NCI-H2107 (cell line): ENCODE measurements around the gene RERG.
"Not testable (repeated sequence)": the region's sequence is repeated elsewhere in the genome, so short reads cannot be mapped to it uniquely, and the experiment has no call there.

Experiments used
- DNase-seq: peaks from one replicate; lab custom pipeline; 2025; lab: John Stamatoyannopoulos, UW

Gene RERG, protein sequence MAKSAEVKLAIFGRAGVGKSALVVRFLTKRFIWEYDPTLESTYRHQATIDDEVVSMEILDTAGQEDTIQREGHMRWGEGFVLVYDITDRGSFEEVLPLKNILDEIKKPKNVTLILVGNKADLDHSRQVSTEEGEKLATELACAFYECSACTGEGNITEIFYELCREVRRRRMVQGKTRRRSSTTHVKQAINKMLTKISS

DNA sequence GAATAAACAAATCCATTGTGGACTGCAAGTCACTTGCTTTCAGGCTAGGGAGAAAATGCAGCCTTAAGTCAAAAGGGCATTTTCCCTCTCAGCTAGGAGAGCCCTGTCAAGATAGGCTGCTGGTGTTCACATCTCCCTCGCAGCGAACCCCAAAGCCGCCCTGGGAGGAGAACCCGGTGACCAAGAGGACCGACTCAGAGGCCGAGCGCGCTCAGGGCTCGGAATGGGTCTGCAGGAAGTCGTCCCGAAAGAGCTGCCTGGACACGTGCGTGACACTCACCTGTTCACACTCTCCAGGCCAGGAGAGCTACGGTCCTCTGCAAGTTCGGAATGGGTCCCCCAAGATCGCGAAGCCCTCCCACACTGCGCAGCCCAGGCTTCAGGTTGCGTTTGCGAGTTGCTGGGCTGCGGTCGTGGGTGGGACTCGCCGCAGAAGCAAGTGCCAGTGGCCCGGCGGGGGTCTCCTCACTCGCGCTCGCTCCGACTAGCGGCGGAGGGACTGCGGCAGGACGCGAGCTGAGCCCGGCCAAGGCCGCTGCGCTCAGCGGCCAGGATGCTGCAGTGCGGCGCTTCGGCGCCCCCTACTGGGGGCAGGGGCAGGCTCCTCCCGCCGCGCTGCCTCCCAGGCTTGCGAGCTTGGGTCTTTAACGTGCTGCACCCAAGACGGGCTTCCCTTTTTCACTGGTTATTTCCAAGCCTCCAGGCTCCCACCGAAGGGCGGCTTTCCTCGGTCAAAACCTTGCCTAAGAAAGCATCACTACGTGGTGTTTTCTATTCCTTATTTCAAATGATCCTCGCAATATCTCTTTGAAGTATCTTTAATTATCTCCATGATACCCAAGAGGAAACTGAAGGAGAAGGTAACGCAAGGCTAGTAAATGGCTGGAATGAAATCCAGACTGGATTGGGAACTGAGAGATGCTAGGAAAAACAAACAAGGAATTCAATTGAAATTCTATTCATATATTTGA, at the start of gene RERG:
RERG (minus strand) TSS at position 503 of the 971 bp plus-strand sequence. CDS start 3,928 bp downstream, outside the sequence.
- peak; percentile 80 for DNase-seq

DNA sequence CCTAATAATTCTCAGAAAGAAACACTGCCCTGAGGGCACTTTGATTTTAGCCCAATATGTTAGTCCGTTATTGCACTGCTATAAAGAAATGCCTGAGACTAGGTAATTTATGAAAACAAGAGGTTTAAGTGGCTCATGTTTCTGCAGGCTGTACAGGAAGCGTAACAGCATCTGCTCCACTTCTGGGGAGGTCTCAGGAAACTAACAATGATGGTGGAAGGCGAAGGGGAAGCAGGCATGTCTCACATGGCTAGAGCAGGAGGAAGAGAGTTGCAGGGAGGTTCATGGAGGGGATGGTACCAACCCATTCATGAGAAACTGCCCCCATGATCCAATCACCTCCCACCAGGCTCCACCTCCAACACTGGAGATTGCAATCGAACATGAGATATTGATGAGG, 49.4 kb upstream of the RERG start:
- DNase-seq = no peak

- DNase-seq = peak; percentile 61
Observed at GRCh38 chr12:15268927-15269552, 47.8 kb upstream of the RERG start.

GRCh38 chr12:15268309-15268708, 47.1 kb upstream of the RERG start:
- DNase-seq = no peak

GRCh38 chr12:15265875-15266274, 44.7 kb upstream of the RERG start:
- DNase-seq = no peak

GRCh38 chr12:15256761-15257160, 35.5 kb upstream of the RERG start:
- no peak for DNase-seq

GRCh38 chr12:15253990-15254389, 32.8 kb upstream of the RERG start:
- DNase-seq = no peak

DNA sequence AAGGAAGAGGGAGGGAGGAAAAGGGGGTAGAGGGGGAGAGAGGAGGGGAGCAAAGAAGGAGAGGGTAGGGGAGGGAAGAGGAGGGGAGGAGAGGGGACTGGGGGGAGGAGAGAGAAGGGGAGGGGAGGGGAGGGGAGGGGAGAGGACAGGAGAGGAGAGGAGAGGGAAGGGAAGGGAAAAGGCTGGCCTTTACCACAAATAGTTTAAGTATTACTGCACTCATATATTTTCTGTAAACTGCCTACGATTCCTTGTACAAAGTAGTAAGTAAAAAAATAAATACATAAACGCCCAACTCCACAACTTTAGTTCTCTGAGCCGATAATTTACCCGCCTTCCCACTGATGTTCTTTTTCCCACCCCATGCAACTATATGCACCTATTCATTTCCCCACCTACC, 23.7 kb upstream of the RERG start:
- no peak for DNase-seq

- no peak for DNase-seq
Observed at GRCh38 chr12:15244341-15244740, 23.1 kb upstream of the RERG start.

- DNase-seq = no peak
Observed at GRCh38 chr12:15243102-15243501, 21.9 kb upstream of the RERG start.

GRCh38 chr12:15240898-15241297, 19.7 kb upstream of the RERG start:
- DNase-seq = no peak

GRCh38 chr12:15234508-15234907, 13.3 kb upstream of the RERG start:
- no peak for DNase-seq

DNA sequence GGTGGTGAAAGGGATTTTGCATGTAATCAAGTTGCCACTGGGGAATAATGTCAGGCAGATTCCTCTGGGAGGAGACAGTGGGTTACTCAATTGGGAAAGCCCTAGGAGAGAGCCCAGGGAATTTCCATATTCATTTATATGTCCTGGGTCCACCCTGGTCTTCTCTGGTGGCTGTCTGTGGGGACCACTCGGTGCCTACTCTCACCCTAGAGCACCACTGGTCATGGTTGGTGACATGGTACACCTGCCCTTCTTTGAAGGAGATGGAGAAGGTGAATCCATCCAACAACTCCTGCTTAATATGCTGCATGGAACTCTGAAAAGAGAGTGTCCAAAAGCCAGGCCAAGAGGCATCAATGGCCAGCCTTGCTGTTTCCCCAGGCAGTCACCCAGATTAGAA, 12.8 kb upstream of the RERG start:
- DNase-seq = no peak

DNA sequence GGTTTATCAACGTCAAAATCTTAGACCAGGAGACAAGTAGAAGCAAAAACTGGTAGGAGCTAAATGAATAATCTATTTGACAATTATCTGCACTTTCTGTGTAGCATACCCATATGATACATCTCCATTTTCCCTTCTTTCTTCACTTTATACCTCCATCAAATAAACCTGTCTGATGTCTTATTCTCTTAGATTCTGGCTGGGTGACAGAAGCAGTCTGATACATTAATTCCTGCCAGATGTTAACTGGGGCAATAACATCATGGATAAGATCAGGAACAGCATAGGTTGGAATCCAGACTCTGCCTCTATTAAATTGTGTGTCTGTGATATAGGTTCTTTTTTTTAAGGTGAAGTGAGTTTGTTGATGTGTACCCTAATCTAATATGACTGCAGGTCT, 11.7 kb upstream of the RERG start:
- DNase-seq = no peak

- DNase-seq = no peak
Observed at GRCh38 chr12:15231493-15231892, 10.3 kb upstream of the RERG start.

GRCh38 chr12:15230751-15231150, 9.5 kb upstream of the RERG start:
- no peak for DNase-seq

- DNase-seq = no peak
Observed at GRCh38 chr12:15230137-15230536, 8.9 kb upstream of the RERG start.

GRCh38 chr12:15227004-15227679, 5.9 kb upstream of the RERG start:
- no peak for DNase-seq

DNA sequence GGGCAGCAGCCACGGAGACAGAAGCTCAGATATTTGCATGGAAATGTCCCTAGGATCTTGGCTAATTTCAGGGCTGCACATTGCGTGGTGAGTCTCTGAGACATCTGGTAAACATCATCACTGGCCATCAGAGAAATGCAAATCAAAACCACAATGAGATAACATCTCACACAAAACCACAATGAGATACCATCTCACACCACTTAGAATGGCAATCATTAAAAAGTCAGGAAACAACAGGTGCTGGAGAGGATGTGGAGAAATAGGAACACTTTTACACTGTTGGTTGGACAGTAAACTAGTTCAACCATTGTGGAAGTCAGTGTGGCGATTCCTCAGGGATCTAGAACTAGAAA, 4.6 kb upstream of the RERG start:
- DNase-seq = not testable (repeated sequence)

DNA sequence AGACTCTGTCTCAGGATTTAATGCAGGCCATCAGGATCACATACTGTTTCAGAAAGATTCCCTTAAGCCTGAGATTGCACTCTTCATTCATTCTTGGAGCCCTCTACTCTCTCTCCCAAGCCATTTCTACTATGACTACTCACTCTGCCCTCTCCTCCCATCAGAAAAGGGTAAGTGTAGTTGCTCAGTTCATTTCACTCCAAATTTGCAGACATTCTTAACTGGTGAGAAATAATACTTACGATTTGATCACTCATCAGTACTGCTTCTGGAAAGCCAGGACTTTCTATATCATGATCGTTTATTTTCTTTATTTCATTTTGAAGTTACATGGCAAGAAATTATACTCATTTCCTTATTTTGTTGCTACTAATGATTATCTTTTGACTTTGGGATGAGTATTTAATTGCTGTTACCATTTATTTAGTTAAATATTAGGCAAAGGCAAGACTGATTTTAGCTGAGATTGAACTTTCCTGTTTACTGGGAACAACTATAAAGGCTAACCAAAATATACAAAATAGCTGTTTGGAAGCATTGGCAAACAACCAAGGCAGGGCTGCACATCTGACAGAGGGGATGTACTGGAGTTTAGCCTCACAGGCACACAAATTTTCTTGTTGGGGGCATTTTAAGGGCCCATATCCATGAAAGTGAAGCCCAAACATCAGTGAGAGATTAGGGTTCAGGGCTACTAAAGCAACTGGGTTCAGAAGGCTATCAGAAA, 4.1 kb upstream of the RERG start:
- no peak for DNase-seq

DNA sequence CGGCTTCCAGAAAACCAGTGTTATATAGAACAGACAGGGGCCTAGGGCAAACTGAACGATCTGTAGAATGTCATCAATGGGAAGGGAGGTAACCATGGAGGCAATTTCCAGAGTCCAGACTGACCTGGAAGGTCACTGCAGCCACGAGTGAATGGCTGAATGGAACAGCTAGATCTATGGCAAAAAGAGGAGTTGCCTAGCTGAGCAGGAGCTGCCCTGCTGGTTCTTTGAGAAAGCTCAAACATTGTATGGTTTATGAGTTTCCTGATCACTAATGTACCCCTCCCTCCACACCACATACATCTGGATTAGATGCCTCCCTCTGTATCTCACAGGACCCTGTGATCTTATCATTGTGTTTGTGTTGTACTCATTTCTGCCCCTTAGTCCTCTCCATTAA, 1.0 kb upstream of the RERG start:
- no peak for DNase-seq

DNA sequence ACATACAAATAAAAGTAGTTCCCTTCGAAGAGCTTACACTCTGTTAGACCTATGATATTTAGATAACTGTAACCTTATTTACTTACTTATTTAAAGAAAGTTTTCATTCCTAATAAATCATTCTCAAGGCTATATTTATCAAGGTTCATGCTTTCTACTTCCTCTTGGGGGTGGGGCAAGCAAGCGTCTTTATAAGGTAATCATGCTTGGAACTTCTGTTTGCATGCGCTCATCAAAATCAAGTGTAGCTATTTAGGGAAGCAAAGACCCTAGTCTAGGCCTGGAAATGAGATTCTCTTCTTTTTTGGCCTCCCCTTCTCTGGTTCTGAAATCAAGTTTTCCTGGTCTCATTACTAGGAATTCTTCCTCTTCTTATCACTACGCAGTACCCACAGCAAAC, 766 bp downstream of the RERG start:
- DNase-seq = no peak
